Epithelial cell of proximal tubule (primary cell): ENCODE results near the gene ATP10A. TPM values are rescaled to one million over a fixed set of nuclear protein-coding genes. Genes with fewer than 3 reads are reported as not detected.
A peak's percentile ranks its signal among the peaks of the same experiment; 100 is the strongest.
"Not testable (repeated sequence)": the region's sequence is repeated elsewhere in the genome, so short reads cannot be mapped to it uniquely, and the experiment has no call there.

Source experiments
- DNase-seq: peaks from one replicate; pipeline ENCODE4 v3.0.0-alpha.2; 2011; ENCODE audit warnings: low read depth
- H3K4me3 ChIP-seq: 2 replicates; pipeline ENCODE4 v1.5.1; 2011; ENCODE audit warnings: low read depth, mild to moderate bottlenecking, low read length
- total RNA-seq: library from RNA; depleted of rRNA; stranded (reverse); fragments of >200 nt; gene quantifications from 2 replicates; pipeline ENCODE4 v1.2.3, GENCODE V29; 2015
- TF ChIP-seq, protein P1 (sequence below): conservative IDR thresholded peaks from 2 replicates; pipeline ENCODE4 v1.5.1; 2012; ENCODE audit warnings: low read depth, mild to moderate bottlenecking, low read length

The ATP10A gene
- total RNA-seq, 1 donor from 2014 or later: 13.0 TPM

GRCh38 chr15:25886498-25887140, 23.5 kb upstream of the ATP10A start:
- DNase-seq: no peak
- TF ChIP-seq, protein P1, sequence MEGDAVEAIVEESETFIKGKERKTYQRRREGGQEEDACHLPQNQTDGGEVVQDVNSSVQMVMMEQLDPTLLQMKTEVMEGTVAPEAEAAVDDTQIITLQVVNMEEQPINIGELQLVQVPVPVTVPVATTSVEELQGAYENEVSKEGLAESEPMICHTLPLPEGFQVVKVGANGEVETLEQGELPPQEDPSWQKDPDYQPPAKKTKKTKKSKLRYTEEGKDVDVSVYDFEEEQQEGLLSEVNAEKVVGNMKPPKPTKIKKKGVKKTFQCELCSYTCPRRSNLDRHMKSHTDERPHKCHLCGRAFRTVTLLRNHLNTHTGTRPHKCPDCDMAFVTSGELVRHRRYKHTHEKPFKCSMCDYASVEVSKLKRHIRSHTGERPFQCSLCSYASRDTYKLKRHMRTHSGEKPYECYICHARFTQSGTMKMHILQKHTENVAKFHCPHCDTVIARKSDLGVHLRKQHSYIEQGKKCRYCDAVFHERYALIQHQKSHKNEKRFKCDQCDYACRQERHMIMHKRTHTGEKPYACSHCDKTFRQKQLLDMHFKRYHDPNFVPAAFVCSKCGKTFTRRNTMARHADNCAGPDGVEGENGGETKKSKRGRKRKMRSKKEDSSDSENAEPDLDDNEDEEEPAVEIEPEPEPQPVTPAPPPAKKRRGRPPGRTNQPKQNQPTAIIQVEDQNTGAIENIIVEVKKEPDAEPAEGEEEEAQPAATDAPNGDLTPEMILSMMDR: no peak
- no peak overlapping the region for H3K4me3 ChIP-seq

GRCh38 chr15:25884370-25884769, 21.2 kb upstream of the ATP10A start:
- TF ChIP-seq, protein P1: no peak
- H3K4me3 ChIP-seq: no peak overlapping the region
- no peak for DNase-seq

GRCh38 chr15:25883463-25884259, 20.5 kb upstream of the ATP10A start:
- TF ChIP-seq, protein P1: no peak
- DNase-seq: peak; percentile 95
- H3K4me3 ChIP-seq: no peak overlapping the region

DNA sequence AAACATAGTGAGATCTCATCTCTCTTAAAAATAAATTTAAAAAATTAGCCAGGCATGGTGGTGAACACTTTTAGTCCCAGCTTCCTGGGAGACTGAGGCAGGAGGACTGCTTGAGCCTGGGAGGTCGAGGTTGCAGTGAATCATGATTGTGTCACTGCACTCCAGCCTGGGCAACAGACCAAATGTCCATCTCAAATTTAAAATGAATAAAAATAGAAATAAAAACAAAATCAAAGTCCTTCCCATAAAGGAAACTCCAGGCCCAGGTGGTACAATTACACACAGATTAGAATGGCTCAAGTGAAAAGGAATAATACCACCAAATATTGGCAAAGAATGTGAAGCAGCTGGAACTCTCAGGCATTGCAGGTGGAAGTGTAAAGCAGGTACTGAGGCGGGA, 19.3 kb upstream of the ATP10A start:
- TF ChIP-seq, protein P1: no peak
- DNase-seq: no peak
- H3K4me3 ChIP-seq: no peak overlapping the region

DNA sequence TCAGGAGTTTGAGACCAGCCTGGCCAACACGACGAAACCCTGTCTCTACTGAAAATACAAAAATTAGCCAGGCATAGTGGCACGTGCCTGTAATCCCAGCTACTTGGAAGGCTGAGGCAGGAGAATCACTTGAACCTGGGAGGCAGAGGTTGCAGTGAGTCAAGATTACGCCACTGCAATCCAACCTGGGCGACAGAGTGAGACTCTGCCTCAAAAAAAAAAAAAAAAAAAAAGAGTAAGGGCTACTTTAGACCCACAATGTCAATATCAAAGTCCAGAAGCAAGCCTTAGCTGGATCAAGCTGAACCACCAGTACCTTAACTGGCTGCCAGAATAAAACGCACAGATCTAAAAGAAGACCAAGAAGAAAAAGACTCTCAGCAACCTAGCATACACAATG, 17.8 kb upstream of the ATP10A start:
- H3K4me3 ChIP-seq, DNase-seq: not testable (repeated sequence)

DNA sequence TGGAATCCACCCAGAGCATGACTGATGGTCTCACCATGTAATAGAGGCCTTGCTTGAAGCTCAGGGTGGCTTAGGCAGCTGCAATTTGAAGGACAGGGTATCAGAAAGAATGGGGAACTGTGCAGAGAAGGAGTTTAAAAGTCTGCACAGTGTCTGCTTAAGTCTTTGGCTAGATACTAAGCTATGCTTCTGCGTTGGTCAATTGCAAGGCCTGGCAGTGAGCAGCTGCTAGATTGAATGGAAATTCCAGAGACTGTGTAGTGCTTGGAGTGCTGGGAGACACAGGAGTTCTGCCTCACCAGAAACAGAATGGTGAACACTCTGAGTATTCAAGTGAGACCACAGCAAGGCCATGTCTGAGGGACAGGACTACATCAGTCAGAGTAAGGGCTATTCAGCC, 17.3 kb upstream of the ATP10A start:
- DNase-seq: no peak
- TF ChIP-seq, protein P1: no peak
- H3K4me3 ChIP-seq: no peak overlapping the region

DNA sequence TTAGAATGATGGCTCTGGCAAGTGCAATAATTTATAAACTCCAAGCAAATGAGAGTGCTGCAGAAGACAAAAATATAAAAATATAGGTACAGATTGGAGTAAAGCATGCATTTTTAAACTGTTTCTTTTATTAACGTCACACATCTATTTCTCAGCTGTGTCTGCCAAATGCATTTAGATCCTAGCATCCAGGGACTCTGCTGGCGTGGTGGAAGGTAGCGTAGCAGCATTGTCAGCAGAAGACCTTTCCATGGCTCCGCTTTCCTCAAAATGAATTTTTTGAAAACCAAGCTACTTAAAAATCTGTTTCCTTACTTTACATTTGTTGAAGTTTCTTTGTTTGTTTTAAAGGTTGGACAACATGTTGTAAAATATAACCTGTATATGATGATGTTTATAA, 16.3 kb upstream of the ATP10A start:
- no peak overlapping the region for H3K4me3 ChIP-seq
- DNase-seq: no peak
- TF ChIP-seq, protein P1: no peak
